Measurements from ENCODE around the gene PPP1R7. TPM values are rescaled to one million over a fixed set of nuclear protein-coding genes. Genes with fewer than 3 reads are reported as not detected.
"Not testable (repeated sequence)": the region's sequence is repeated elsewhere in the genome, so short reads cannot be mapped to it uniquely, and the experiment has no call there.

The PPP1R7 gene
- 11.3 TPM for total RNA-seq

- peak; percentile 88 to 96 (median 95) for DNase-seq (ENCODE audit: low read depth in 2 of 3, low spot score in 2 of 3)
Measured at GRCh38 chr2:241149925-241150659, at the start of gene PPP1R7. PPP1R7 (plus strand) TSS chr2:241150467; CDS start chr2:241150496, 29 bp downstream.

- DNase-seq (ENCODE audit: low read depth in 2 of 3, low spot score in 2 of 3), result peak; percentile 84 to 88 (median 86)
Measured at GRCh38 chr2:241102239-241102803, 47.9 kb upstream of the PPP1R7 start, which contains the start of gene MTERF4. MTERF4 (minus strand) TSS chr2:241102287; CDS start chr2:241102273, 14 bp downstream.

GRCh38 chr2:241103176-241103595 lies 47.1 kb upstream of the PPP1R7 start:
- DNase-seq (ENCODE audit: low read depth in 2 of 3, low spot score in 2 of 3), result no peak

GRCh38 chr2:241104611-241105010 lies 45.7 kb upstream of the PPP1R7 start:
- not testable (repeated sequence) for DNase-seq (ENCODE audit: low read depth in 2 of 3, low spot score in 2 of 3)

- no peak for DNase-seq (ENCODE audit: low read depth in 2 of 3, low spot score in 2 of 3)
Measured at GRCh38 chr2:241105641-241106040, 44.6 kb upstream of the PPP1R7 start.

GRCh38 chr2:241107031-241107783 lies 43.1 kb upstream of the PPP1R7 start:
- DNase-seq (ENCODE audit: low read depth in 2 of 3, low spot score in 2 of 3), result no peak

GRCh38 chr2:241108271-241109209 lies 41.7 kb upstream of the PPP1R7 start:
- no peak for DNase-seq (ENCODE audit: low read depth in 2 of 3, low spot score in 2 of 3)

- DNase-seq (ENCODE audit: low read depth in 2 of 3, low spot score in 2 of 3), result no peak
Measured at GRCh38 chr2:241109210-241110088, 40.8 kb upstream of the PPP1R7 start.

GRCh38 chr2:241110089-241110606 lies 40.1 kb upstream of the PPP1R7 start:
- no peak for DNase-seq (ENCODE audit: low read depth in 2 of 3, low spot score in 2 of 3)

GRCh38 chr2:241110607-241111439 lies 39.4 kb upstream of the PPP1R7 start:
- DNase-seq (ENCODE audit: low read depth in 2 of 3, low spot score in 2 of 3), result no peak

- DNase-seq (ENCODE audit: low read depth in 2 of 3, low spot score in 2 of 3), result no peak
Measured at GRCh38 chr2:241111440-241111805, 38.8 kb upstream of the PPP1R7 start.

GRCh38 chr2:241112046-241112445 lies 38.2 kb upstream of the PPP1R7 start:
- no peak for DNase-seq (ENCODE audit: low read depth in 2 of 3, low spot score in 2 of 3)

GRCh38 chr2:241112592-241112991 lies 37.7 kb upstream of the PPP1R7 start:
- DNase-seq (ENCODE audit: low read depth in 2 of 3, low spot score in 2 of 3), result no peak

- DNase-seq (ENCODE audit: low read depth in 2 of 3, low spot score in 2 of 3), result no peak
Measured at GRCh38 chr2:241114836-241115235, 35.4 kb upstream of the PPP1R7 start.

- no peak for DNase-seq (ENCODE audit: low read depth in 2 of 3, low spot score in 2 of 3)
Measured at GRCh38 chr2:241115361-241115760, 34.9 kb upstream of the PPP1R7 start.

- DNase-seq (ENCODE audit: low read depth in 2 of 3, low spot score in 2 of 3), result no peak
Measured at GRCh38 chr2:241116606-241117560, 33.4 kb upstream of the PPP1R7 start.
